HFFc6 (cell line): Measurements from ENCODE around the gene HDAC9. TPM values are rescaled to one million over a fixed set of nuclear protein-coding genes. Genes with fewer than 3 reads are reported as not detected.

Experiments used
- DNase-seq: peaks from one replicate; pipeline ENCODE4 v3.0.0-alpha.2; 2018
- H3K27ac Mint-ChIP-seq: 2 replicates; pipeline ENCODE4 v1.8.0; 2020; ENCODE audit warnings: mild to moderate bottlenecking, mixed read lengths
- H3K27me3 Mint-ChIP-seq: 2 replicates; pipeline ENCODE4 v1.8.0; 2021; ENCODE audit warnings: mild to moderate bottlenecking, moderate library complexity, mixed read lengths; ENCODE audit not compliant: insufficient read depth
- H3K36me3 Mint-ChIP-seq: 2 replicates; pipeline ENCODE4 v1.8.0; 2021; ENCODE audit warnings: low read depth, mixed read lengths
- H3K4me1 Mint-ChIP-seq: 2 replicates; pipeline ENCODE4 v1.8.0; 2020; ENCODE audit warnings: low read depth, mixed read lengths
- H3K4me3 Mint-ChIP-seq: 2 replicates; pipeline ENCODE4 v1.8.0; 2020; ENCODE audit warnings: mild to moderate bottlenecking, moderate library complexity, mixed read lengths
- H3K9me3 Mint-ChIP-seq: 2 replicates; pipeline ENCODE4 v1.8.0; 2020; ENCODE audit warnings: mild to moderate bottlenecking, mixed read lengths
- CTCF ChIP-seq: fragments of 200-600 bp; sonication (generic); IDR thresholded peaks from 2 replicates; pipeline ENCODE4 v1.5.0; 2021; ENCODE audit warnings: antibody characterized with exemption, mild to moderate bottlenecking
- total RNA-seq, 6 experiments: library from RNA; stranded (reverse); fragmentation: NEBNext Ultra II Directional; extraction: Animal tissue kit (Norgen Biotek cat#: 25700); gene quantifications; 2 replicates in 1 of 6; 3 replicates in 5 of 6; pipeline ENCODE4 v1.2.3, GENCODE V29; 2021

Gene HDAC9
- total RNA-seq, 6 experiments from 2014 or later: 11.5 to 29.2 (median 13.2) TPM

DNA sequence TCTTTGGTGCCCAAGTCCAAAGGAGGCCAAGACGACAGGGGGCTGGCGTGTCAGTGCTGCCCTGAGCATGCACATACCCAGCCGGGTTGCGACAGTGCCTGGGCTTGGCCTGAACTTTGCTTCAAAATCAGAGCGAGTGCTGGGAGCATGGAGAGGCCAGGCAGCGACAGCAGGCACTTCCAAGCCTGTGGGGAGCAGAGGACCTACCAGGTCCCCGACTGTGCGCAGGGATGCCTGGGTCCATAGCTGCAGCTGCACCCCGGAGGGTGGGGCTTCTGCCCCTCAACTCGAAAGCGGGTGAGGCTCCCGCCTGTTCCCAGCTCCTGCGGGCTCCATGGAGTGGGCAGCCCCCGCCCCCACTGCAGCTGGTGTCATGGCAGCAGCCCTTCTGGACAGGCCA is 79.1 kb downstream of the HDAC9 start:
- Mint-ChIP-seq H3K27me3 (no peaks in the 10 kb centered on the region), H3K27ac (no peak overlapping the region), H3K36me3 (no peaks in the 10 kb centered on the region; the same call in 1 of the 2 replicates), H3K9me3 (no peaks in the 10 kb centered on the region), H3K4me1 (peaks cover 7% of the 10 kb centered on the region), H3K4me3 (no peak overlapping the region)
- TF ChIP-seq CTCF: no peak
- no peak for DNase-seq

DNA sequence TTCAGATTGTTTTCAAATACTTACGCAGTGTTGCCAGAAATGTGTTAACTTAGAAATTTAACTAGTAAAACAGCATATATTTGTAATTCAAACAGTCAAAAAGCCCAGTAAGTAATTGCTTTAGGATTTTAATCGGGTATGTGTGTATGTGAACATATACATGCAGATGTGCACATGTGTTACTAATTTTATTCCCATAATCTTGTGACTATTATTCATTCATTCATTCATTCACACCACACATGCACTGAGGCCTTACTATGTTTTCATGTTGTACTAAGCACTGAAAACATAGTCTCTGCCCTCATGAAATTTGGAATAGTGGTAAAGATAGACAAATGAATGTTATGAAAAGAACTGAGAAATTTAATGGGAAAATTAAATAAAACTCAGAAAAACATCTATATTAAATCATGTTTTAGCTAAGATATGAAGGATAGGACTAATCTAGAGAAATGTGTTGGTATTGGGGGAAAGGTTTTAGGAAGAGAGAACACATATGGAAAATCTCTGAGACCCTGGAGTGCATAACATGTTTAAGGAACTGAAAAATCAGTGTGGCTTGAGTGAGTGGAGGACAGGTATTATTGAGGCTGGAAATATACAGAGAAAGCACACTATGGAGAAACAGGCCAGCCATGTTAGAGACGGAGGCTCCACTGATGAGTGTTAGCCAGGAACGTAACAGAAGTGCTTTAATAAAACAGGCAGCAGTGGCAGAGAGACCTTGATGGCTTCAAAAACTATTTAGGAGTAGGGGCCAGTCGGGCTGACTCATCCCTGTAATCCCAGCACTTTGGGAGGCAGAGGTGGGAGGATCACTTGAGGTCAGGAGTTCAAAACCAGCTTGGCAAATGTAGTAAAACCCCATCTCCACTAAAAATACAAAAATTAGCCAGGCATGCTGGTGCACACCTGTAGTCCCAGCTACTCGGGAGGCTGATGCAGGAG is 80.3 kb downstream of the HDAC9 start:
- Mint-ChIP-seq H3K9me3 (no peaks in the 10 kb centered on the region), H3K27ac (no peak overlapping the region), H3K36me3 (no peaks in the 10 kb centered on the region; the same call in 1 of the 2 replicates), H3K4me1 (peaks cover 12% of the 10 kb centered on the region), H3K27me3 (no peaks in the 10 kb centered on the region), H3K4me3 (no peak overlapping the region)
- DNase-seq: no peak
- TF ChIP-seq CTCF: no peak

DNA sequence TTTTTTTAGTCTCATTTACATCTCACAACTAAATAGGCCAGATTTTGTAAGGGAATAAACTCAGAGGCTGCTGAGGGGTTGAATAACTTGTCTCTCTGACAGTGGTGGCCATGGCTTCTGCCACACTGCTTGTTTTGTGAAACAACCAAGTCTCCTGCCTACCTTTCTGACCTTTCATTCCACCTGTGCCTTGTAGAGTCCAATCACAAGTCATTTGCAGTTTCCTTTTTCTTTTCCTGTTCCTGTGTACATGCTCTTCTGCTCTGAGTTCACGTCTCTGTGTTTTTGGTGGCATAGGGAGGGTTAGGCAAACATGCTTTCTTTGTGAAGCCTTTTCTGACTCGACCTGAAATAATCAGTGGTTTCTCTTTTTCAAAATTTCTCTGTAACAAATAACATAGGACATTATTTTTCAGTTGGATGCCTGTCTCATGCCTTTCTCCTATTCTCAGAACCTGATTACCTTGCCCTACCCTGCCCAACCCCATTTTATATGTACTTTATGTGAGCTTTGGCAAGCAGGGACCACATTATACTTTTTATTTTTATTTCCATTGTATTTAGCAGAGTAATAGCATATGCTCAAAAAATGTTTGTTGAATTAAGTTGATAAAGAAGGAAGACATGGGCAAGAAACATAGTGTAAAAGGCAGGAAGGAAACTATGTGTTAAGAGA is 81.7 kb downstream of the HDAC9 start:
- Mint-ChIP-seq H3K4me3 (no peak overlapping the region; the same call in 1 of the 2 replicates), H3K4me1 (peaks cover 17% of the 10 kb centered on the region), H3K9me3 (no peaks in the 10 kb centered on the region), H3K27ac (no peak overlapping the region), H3K36me3 (no peaks in the 10 kb centered on the region; the same call in 1 of the 2 replicates), H3K27me3 (no peaks in the 10 kb centered on the region)
- DNase-seq: no peak
- no peak for TF ChIP-seq CTCF

GRCh38 chr7:18579698-18580097 is 84.1 kb downstream of the HDAC9 start:
- Mint-ChIP-seq H3K4me1 (peaks cover 30% of the 10 kb centered on the region), H3K4me3 (no peak overlapping the region), H3K9me3 (no peaks in the 10 kb centered on the region), H3K27ac (no peak overlapping the region), H3K36me3 (no peaks in the 10 kb centered on the region), H3K27me3 (no peaks in the 10 kb centered on the region)
- TF ChIP-seq CTCF: no peak
- DNase-seq: no peak

DNA sequence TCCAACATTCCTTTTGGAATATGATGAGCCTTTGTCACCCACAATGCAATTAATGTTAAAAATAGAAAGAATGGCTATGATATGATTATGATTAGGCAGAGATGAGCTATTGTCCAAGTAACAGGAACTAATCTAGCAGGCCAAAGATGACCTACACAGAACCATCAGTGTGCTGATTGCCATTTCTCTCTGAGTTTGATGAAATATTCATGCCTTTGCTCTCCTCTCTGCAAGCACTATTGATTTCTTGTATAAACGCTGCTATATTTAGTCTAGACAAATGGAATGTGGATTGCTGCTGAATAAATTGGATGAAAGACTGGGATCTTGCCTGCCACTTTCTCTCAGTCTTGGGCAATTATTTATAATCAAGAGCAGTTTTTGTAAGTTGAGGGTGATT is 85.4 kb downstream of the HDAC9 start:
- no peaks in the 10 kb centered on the region for H3K27me3 Mint-ChIP-seq
- no peak for DNase-seq
- H3K9me3 Mint-ChIP-seq: no peaks in the 10 kb centered on the region
- peaks cover 26% of the 10 kb centered on the region for H3K4me1 Mint-ChIP-seq
- H3K36me3 Mint-ChIP-seq: no peaks in the 10 kb centered on the region
- H3K4me3 Mint-ChIP-seq: no peak overlapping the region
- no peak for TF ChIP-seq CTCF
- H3K27ac Mint-ChIP-seq: peak overlapping the region; percentile 36; the same call in 1 of the 2 replicates
